Mammary epithelial cell (primary cell): ENCODE results near the gene SDC3.

ENCODE experiments used
- EZH2 ChIP-seq: IDR thresholded peaks from 2 replicates; pipeline ENCODE4 v1.6.1; 2012; ENCODE audit warnings: low read length, inconsistent platforms, borderline replicate concordance
- TF ChIP-seq, protein P1 (sequence below), 2 donors: IDR thresholded peaks in 1 of 2; conservative IDR thresholded peaks in 1 of 2; 2 replicates each; pipeline ENCODE4 v1.5.1; 2011 to 2012; ENCODE audit warnings: inconsistent platforms in 2 of 2, low read length in 2 of 2, mild to moderate bottlenecking in 2 of 2, control low read depth in 1 of 2, low read depth in 1 of 2; ENCODE audit not compliant: insufficient read depth in 1 of 2; ENCODE audit errors: extremely low read depth in 1 of 2

- TF ChIP-seq, protein P1, sequence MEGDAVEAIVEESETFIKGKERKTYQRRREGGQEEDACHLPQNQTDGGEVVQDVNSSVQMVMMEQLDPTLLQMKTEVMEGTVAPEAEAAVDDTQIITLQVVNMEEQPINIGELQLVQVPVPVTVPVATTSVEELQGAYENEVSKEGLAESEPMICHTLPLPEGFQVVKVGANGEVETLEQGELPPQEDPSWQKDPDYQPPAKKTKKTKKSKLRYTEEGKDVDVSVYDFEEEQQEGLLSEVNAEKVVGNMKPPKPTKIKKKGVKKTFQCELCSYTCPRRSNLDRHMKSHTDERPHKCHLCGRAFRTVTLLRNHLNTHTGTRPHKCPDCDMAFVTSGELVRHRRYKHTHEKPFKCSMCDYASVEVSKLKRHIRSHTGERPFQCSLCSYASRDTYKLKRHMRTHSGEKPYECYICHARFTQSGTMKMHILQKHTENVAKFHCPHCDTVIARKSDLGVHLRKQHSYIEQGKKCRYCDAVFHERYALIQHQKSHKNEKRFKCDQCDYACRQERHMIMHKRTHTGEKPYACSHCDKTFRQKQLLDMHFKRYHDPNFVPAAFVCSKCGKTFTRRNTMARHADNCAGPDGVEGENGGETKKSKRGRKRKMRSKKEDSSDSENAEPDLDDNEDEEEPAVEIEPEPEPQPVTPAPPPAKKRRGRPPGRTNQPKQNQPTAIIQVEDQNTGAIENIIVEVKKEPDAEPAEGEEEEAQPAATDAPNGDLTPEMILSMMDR (conservative IDR thresholded peaks at IDR 0.05 in 1 of 2, IDR thresholded peaks at IDR 0.05 in 1 of 2; ENCODE audit: extremely low read depth in 1 of 2, insufficient read depth in 1 of 2, low read depth in 1 of 2, low read length in 2 of 2): no peak
- TF ChIP-seq EZH2: no peak
Observed at GRCh38 chr1:30877205-30877912, 31.2 kb downstream of the SDC3 start.
